CMK (cell line): ENCODE measurements around the gene TYW3.

ENCODE experiments used
- DNase-seq: peaks from one replicate; pipeline ENCODE4 v3.0.0-alpha.2; 2010; ENCODE audit warnings: low read depth

The TYW3 gene, protein sequence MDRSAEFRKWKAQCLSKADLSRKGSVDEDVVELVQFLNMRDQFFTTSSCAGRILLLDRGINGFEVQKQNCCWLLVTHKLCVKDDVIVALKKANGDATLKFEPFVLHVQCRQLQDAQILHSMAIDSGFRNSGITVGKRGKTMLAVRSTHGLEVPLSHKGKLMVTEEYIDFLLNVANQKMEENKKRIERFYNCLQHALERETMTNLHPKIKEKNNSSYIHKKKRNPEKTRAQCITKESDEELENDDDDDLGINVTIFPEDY

DNA sequence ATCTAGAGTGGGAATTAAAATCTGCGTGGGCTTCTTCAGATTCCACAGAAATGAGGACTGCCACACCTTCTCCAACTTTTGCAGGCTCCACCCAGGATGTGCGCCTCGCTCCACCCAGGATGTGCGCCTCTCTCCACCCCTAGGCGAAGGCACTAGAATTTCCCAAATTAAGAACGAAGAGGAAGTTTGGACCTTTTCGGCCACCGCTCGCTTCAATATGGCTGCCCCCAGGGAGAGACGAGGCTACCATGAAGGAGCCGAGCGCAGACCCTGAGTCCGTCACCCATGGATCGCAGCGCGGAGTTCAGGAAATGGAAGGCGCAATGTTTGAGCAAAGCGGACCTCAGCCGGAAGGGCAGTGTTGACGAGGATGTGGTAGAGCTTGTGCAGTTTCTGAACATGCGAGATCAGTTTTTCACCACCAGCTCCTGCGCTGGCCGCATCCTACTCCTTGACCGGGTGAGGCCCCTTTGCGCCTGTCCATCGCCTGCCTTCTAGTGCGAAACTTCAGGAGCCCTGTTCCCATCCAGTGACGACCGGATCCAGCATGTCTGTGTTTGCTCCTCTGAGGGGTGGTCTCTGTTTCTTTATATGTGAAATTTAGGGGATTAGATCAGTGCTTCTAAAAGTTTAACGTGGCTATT, at the start of gene TYW3, which contains the start of gene CRYZ:
TYW3 (plus strand) TSS at position 193 of the 644 bp plus-strand sequence; CDS start at position 286, 93 bp downstream.
CRYZ (minus strand) TSS at position 91 of the 644 bp plus-strand sequence. CDS start 8,229 bp downstream, outside the sequence.
- DNase-seq = peak; percentile 71

DNA sequence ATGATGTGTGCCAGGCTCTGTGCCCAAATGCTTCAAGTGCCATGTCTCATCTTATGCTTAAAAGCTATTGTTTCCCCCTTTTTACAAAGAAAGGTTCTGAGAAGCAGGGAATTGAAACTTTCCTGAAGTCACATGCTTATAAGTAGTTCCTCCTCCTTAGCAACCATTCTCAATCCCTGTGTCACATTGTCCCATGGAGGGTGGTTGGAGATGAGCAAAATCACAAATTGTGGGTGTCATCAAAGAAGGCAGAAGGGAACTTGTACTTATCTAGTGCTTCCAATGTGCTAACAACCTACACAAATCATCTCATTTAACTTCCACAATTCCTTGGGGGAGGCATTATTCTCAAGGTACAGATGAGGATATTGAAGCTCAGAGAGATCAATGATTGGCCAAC, 49.3 kb upstream of the TYW3 start:
- DNase-seq = no peak

DNA sequence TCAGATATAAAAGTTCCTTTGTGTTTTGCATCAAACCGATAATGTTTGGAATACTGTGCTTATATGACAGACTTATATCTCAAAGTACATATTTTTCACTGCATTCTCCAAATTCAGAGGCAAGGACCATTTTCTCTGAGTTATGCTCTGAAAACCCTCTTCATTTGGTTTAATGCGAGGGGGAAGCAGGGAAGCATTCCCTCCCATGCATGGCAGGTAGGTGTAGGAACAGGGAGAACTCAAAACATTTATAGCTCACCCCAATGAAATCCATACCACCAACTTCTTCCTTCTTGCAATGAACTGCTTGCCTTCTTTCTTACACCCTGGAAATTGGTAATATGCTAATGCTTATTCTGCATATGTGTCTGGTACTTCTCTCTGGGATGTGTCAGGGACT, 48.7 kb upstream of the TYW3 start:
- DNase-seq = no peak

DNA sequence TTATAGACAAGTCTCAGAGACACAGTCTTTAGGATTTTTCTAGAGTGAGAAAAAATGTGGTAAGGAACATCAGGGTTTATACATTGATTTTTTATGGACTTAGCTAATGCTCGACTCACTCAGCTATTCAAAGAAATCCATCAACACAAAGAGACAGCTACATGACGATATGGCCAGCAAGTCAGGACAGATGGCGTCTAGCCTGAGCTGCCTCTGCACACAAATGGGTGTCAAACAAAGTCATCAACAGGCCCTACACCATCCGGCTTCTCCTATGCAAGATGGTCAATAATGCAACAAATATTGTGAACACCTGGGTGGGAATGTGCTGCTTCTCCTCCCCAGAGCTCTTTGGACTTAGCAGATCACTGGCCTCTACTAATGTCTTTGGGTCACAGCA, 46.0 kb upstream of the TYW3 start:
- DNase-seq = no peak

DNA sequence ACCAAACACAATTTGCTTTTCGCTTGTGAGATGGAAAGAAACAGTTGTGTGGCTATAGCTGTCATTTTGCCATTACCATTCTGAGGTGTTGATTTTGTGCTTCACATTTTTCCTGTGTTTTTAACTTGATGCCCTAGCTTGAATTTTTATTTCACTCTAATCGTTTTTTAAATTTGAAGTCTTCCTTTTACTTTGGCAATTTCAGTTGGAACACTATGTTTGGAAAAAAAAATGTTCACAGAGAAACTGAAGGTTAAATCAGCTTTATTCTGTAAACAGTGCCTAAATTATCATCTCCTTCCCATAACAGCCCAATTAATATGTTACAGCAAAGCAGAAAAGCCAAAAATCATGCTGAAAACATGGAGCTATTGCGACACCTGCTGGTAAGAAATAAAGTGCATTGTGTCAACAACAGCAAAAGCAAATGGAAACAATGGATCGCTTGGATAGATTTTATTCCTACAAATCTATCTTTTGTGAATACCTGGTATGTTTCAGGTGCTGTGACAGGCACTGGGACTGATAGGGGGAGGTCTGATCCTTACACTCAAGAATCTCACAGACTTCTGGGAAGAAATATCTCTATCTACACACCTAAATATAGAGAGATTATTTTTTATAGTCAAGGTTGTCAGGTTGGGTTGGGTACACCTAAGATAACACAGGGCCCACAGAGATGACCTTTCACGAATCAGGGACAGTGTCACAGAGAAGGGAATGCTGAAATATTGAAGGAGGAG, 43.2 kb upstream of the TYW3 start:
- DNase-seq = no peak

DNA sequence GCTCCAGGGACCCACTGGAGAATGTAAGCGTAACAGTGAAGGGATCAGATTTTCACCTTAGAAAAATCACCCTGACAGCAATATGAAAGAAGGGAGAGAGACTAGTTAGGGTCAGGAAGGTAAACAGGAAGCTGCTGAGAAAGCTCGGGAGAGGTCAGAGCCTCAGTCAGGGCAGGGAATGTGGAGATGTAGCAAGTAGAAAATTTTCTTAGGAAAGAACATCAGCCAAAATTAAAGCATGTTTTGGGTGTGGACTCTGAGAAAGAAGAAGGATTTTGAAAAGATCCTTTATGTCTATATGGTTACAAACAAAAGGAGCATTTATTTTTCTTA, 42.6 kb upstream of the TYW3 start:
- DNase-seq = no peak

DNA sequence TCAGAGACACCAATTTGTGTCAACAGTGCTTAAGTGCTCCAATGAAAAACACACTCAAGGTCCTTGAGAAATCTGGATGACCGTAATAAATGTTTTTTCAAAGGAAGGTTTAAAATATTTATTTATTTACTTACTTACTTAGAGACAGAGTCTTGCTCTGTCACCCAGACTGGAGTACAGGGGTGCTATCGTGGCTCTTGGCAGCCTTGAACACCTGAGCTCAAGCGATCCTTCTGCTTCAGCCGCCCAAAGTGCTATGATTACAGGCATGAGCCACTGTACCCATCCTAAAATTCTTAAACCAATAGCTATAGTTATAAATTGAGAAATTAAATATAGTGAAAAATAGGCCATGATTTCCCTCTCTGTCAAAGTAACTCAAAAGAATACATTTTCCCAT, 42.0 kb upstream of the TYW3 start:
- DNase-seq = no peak

DNA sequence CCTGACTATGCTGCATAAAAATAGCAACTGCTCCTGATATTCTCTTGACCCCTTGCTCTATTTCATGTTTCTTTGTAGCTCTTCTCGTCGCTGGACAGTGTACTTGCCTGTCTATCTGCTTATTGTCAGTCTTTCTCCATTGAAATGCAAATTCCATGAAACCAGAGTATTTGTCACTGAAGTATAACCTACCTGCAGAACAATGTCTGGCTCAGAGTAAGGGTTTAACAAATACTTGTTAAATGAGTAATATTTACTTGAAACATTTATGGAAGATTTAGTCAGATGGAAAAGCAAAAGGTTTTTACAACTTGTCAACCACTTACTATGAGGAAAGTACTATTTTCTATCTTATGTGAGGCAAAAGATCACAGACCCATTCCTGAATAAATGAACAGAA, 39.5 kb upstream of the TYW3 start:
- no peak for DNase-seq

DNA sequence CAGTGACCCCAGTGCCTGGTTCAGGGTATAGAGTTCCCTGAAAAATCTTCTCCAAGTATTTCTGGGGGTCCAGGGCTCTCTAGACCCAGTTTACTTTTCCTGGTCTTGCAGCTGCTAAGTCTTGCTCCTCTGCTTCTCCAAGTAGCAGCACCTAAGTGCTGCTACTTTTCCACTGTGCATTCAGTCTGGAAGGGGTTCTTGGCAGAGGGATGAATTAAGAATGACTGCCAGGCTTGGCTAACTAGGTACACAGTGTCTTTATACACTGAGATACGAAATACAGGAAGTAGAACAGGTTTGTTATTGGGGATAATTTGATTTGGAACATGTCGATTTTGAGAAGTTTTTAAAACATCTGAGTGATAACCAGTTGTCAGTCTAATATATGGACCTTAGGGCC, 35.1 kb upstream of the TYW3 start:
- DNase-seq = no peak

DNA sequence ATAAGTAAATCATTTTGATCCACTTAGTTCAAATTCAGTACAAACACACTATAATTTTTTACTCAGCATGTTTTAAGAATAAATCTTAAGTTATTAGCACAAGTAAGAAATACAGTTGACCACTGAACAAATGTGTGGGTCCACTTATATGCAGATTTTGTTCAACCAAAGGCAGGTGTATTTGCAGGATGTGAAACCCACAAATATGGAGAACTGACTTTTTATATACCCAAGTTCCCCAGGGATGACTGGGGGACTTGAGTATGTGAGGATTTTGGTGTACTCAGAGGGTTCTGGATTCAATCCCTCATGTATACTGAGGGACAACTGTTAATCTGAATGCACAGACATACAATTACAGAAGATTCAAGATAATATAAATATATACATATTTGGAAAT, 33.6 kb upstream of the TYW3 start:
- no peak for DNase-seq

DNA sequence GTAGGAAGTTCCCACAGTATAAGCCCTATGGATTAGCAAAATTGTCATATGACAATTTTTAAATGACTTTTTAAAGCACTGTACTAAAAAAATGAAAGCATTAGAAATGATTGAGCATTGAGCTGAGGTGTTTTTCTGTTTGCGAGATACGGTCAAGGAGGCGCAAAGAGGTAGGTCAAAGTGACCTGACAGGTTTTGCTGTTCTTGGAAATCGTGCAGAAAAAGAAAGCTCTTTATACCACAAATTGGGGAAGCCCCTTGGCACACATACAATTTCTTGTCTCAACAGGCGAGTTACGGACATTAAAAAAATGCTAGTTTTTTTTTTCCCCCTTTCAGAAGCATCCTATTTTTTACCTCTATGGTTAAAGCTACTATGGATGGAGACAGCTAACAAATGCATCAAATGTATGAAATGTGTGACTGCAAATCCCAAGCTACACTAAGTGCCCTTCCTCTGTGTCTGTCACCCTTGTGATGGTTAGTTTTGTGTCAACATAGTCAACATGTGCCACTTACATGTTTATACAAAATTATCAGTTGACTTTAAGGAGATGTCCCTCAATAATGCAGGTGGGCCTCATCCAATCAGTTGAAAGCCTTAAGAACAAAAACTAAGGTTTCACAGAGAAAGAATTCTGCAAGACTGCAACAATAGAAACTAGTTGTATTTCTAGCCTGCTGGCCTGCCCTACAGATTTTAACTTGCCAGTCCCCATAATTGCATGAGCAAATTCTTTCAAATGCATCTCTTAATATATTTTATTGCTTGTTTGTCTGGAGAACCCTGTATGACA, 29.4 kb upstream of the TYW3 start:
- DNase-seq = no peak

DNA sequence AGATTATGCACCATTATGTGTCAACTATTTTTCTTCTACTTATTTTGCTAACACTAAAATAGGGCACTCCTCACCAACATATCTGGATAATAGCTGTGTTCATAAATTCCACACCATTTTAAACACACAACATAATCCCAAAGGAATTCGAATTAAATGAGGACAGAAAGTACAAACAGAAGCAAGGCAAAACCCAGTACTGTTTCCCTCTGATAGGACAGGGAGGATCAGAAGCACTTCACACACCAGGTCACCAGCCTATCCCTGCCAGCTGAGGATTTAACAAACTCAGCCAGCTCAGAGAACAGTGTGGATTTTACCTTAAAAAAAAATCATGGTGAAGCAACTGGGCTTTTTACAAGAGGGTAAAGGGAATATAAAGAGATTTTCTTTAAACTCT, 20.1 kb upstream of the TYW3 start:
- no peak for DNase-seq

DNA sequence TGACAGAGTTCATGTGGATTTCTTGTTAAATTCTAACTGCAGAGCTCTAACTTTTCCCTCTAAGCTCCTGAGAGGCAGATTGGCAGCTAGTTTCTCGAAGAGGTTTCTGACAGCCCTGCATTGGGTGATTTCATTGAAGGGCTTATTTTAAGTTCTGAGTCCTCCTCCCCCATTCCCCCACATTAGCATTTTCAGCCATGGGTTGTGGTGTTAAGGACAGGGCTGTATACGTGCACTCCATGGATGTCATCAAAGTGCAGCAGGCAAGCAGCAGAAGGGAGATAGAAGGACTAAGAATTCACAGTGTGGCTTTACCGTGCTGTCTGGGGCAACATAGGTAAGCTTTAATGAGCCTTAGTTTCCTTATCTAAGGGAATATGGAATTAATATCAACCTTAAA, 19.1 kb upstream of the TYW3 start:
- no peak for DNase-seq

DNA sequence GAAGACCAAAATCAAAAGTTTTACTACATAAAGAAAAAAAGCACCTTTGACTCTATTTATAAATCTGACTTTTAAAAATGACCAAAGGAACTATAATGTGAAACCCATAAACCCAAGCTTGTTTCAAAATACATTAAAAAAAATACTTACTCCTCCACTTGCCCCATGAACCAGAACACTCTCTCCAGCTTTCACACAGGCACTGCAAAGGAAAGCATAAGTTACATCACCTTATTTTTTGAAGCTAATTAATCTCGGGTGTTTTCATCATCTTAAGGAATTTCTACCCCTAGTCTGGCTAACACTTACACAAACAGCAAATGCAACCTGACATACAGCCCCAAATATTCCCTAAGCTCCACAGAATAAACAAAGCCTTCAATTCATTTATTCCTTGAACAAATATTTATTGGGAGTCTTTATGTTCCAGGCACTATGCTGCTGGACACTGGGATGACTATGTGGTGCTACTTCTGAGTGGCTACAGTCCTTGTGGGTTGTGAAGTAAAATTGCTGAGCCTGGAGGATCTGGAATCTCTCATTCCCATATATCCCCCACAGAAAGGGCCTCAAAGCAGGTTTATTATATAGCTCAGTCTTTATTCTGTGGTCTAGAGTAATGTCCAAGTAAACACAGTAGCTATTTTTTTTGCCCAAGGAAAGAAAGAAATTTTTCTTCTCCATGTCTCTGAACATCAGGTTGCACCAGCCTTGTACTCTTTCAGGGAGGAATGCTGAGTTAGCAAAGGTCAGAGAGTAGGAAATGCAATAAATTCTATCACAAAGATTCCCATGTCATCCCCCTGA, 18.3 kb upstream of the TYW3 start:
- DNase-seq = no peak

DNA sequence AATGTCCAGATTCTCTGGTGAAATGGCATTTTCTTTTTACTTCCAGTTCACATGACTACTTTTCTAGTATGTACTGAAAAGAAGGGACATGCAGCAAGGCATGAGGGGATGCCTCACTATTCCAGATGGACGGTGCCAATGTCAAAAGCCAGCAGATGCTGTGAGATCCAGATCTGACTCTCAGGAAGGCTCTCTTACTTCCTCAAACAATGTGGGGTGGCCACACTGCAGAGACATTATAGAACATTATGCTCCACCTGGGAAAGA, 17.8 kb upstream of the TYW3 start:
- DNase-seq = no peak

DNA sequence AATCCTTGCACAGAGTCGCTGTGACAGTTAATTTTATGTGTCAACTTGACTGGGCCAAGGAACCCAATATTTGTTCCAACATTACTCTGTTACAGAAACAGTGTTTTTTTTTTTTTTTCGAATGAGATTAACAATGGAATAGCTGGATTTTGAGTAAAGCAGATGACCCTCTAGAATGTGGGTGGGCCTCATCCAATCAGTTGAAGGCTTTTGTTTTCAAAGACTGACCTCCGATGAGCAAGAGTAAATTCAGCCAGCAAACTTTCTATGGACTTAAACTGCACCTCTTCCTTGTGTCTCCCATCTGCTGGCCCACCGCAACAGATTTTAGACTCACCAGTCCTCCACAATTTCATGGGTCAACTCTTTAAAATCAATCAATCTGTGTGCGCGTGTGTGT, 17.1 kb upstream of the TYW3 start:
- no peak for DNase-seq

DNA sequence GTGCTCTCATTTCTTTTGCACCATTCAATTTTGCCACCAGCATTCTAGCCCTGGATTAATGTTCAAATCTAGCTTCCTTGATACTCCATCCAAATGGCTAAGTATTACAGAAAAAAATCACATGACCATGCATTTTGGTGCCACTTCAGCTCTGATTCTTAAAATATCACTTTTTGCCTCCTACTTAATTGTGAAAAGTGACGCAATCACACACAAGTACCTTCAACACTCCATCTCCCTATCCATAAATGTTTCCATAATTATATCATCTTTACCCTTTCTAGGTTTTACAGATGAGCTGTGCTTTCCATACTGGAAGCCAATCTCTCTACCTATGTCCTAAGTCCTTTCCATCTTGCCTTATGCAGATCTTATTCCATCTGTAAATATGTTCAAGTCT, 16.1 kb upstream of the TYW3 start:
- DNase-seq = no peak

DNA sequence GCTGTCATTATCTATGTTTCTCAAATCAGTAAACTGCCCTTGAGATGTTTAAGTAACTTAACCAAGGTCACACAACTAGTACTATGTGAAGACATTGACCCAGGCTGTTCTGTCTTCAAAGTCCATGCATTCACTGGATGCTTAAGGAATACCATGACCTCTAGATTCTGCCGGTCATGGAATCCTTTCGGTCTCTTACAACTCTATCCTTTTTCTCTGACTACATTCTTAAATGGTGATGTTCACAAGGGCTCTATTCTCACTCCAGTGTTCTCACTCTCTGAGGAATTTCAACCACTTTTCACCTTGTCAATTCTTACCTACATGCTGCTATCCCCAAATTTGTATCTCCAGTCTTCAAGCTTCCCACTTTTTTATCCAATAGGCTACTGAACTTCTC, 15.3 kb upstream of the TYW3 start:
- no peak for DNase-seq

DNA sequence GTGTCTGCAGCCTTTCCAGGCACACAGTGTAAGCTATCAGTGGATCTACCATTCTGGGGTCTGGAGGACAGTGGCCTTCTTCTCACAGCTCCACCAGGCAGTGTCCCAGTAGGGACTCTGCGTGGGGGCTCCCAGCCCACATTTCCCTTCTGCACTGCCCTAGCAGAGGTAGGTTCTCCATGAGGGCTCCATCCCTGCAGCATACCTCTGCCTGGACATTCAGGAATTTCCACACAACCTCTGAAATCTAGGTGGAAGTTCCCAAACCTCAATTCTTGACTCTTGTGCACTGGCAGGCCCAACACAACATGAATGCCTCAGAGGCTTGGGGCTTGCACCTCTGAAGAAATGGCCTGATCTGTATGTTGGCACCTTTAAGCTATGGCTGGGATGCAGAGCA, 6.9 kb upstream of the TYW3 start:
- DNase-seq = no peak

DNA sequence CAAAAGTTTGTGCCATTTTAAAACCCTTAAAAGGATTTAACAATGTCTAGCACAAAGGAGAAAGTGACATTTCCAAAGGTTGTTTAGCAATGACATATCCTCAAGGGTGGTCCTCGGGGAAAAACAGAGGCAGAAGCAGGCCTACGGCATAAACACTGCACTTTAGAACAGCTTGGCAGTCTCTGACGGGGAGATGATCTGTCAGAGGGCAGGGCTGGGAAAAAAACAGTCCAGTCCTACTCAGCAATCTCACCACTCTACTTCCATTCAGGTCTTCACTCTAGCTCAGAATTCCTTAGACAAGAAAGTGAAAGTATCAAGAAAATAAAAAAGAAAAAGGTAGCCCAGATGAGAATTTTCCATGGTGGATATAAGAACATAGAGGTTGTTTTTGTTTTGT, 4.2 kb upstream of the TYW3 start:
- DNase-seq = no peak

DNA sequence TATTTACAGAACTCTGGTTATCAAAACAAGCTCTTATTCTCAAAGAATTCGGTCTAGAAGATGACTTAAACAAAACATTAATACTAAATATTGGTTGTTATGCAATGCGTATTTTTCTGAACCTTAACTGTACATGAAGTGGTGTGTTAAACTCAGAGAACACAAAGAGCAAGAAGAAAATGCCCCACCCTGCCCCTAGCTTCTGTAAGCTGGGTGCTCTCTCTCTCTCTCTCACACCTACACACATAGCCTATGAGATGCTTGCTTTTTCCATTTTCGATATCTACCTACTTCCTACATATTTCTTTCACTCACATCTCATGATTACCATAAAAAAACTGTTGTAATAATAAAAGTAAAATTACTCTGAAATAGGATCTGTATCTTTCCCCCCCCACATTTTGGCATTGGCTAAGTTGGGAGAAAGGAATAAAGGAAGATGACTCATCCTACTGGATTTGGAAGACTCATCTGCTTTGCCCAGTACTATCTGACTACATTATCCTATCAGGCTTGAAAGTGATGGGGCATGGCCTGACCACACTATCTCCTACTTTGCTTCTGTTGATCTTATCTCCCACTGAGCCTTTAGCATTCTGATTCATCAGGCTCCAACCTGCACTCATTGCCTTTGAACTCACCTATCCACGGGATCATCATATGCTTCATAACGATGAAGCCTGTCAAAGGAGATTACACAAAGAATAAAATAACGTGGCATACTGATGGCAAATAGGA, 3.0 kb upstream of the TYW3 start:
- no peak for DNase-seq
